ENCODE results near the gene TRIO. TPM values are rescaled to one million over a fixed set of nuclear protein-coding genes. Genes with fewer than 3 reads are reported as not detected.

The TRIO gene
- total RNA-seq, 4 donors from 2014 or later: 21.2 to 105 (median 47.6) TPM

GRCh38 chr5:14157493-14157782 lies 14.3 kb downstream of the TRIO start:
- H3K27me3 ChIP-seq: no peaks in the 10 kb centered on the region
- peak overlapping the region in 3 of 4 donors; percentile 61 to 84 (median 74) for H3K27ac ChIP-seq
- peak overlapping the region in 1 of 4 donors; percentile 52 for H3K4me3 ChIP-seq
- H3K36me3 ChIP-seq: no peaks in the 10 kb centered on the region
- peaks cover 8 to 85% (median 46%) of the 10 kb centered on the region in 3 donors for H3K4me1 ChIP-seq
- DNase-seq: no peak
- intact Hi-C loops (cut with DNase I): no loop called here
- no peaks in the 10 kb centered on the region for H3K9me3 ChIP-seq
- TF ChIP-seq POLR2A (IDR thresholded peaks at IDR 0.05) (no peak), CTCF (IDR thresholded peaks at IDR 0.05) (no peak)
- WGBS, 2 donors: 65 to 69% methylated on average over 3 of the region's 3 CpGs

GRCh38 chr5:14158890-14159666 lies 15.9 kb downstream of the TRIO start:
- intact Hi-C loops (cut with DNase I): no loop called here
- DNase-seq: no peak
- H3K4me1 ChIP-seq: peaks cover 5 to 68% (median 32%) of the 10 kb centered on the region in 3 donors
- TF ChIP-seq POLR2A (IDR thresholded peaks at IDR 0.05): no peak
- TF ChIP-seq CTCF (IDR thresholded peaks at IDR 0.05): no peak
- no peak overlapping the region for H3K4me3 ChIP-seq
- H3K27ac ChIP-seq: no peak overlapping the region
- no peaks in the 10 kb centered on the region for H3K27me3 ChIP-seq
- 82 to 92% methylated on average over 10 to 11 of the region's 11 CpGs for WGBS, 2 donors
- H3K36me3 ChIP-seq: no peaks in the 10 kb centered on the region
- H3K9me3 ChIP-seq: peaks cover 0 to 4% (median 0%) of the 10 kb centered on the region in 3 donors

GRCh38 chr5:14161825-14162556 lies 18.8 kb downstream of the TRIO start:
- Histone ChIP-seq H3K4me3 (no peak overlapping the region), H3K4me1 (peaks cover 0 to 55% (median 15%) of the 10 kb centered on the region in 3 donors), H3K27me3 (no peaks in the 10 kb centered on the region), H3K9me3 (peaks cover 0 to 8% (median 0%) of the 10 kb centered on the region in 3 donors), H3K27ac (no peak overlapping the region), H3K36me3 (no peaks in the 10 kb centered on the region)
- 74 to 75% methylated on average over 3 to 5 of the region's 7 CpGs for WGBS, 2 donors
- DNase-seq: no peak
- TF ChIP-seq POLR2A (IDR thresholded peaks at IDR 0.05): no peak
- TF ChIP-seq CTCF (IDR thresholded peaks at IDR 0.05): no peak
- intact Hi-C loops (cut with DNase I): no loop called here

- intact Hi-C loops (cut with DNase I): no loop called here
- no peak overlapping the region for H3K27ac ChIP-seq
- WGBS, 2 donors: 78 to 81% methylated on average over 6 to 7 of the region's 7 CpGs
- H3K36me3 ChIP-seq: no peaks in the 10 kb centered on the region
- H3K4me1 ChIP-seq: peaks cover 3 to 60% (median 10%) of the 10 kb centered on the region in 3 donors
- no peaks in the 10 kb centered on the region for H3K27me3 ChIP-seq
- no peak overlapping the region for H3K4me3 ChIP-seq
- no peak for DNase-seq
- H3K9me3 ChIP-seq: peaks cover 0 to 8% (median 0%) of the 10 kb centered on the region in 3 donors
- TF ChIP-seq POLR2A (IDR thresholded peaks at IDR 0.05) (no peak), CTCF (IDR thresholded peaks at IDR 0.05) (no peak)
Observed at GRCh38 chr5:14164164-14165163, 21.3 kb downstream of the TRIO start.
